HepG2 (cell line): ENCODE results near the gene HTRA2. TPM values are rescaled to one million over a fixed set of nuclear protein-coding genes. Genes with fewer than 3 reads are reported as not detected.

ENCODE experiments used
- E2F2 ChIP-seq: sonication (generic); formaldehyde crosslinking; IDR thresholded peaks from 2 replicates; pipeline ENCODE4 v1.4.0; 2020; ENCODE audit warnings: missing genetic modification reagents, borderline replicate concordance
- KAT2B ChIP-seq: fragments of 150-350 bp; IDR thresholded peaks from 2 replicates; pipeline ENCODE4 v1.6.1; 2014; ENCODE audit warnings: low read depth, low read length, borderline replicate concordance
- NFE2 ChIP-seq: sonication (generic); formaldehyde crosslinking; IDR thresholded peaks from 2 replicates; pipeline ENCODE4 v1.4.0; 2020; ENCODE audit warnings: missing genetic modification reagents
- POLR2AphosphoS5 ChIP-seq: IDR thresholded peaks from 2 replicates; pipeline ENCODE4 v1.6.1; 2012; ENCODE audit warnings: low read depth, low read length
- PRDM4 ChIP-seq: sonication (generic); formaldehyde crosslinking; IDR thresholded peaks from 2 replicates; pipeline ENCODE4 v1.9.0; 2021; ENCODE audit warnings: missing genetic modification reagents, borderline replicate concordance
- SMARCE1 ChIP-seq: fragments of 450-650 bp; IDR thresholded peaks from 2 replicates; pipeline ENCODE4 v1.6.1; 2017; ENCODE audit warnings: borderline replicate concordance
- SYNCRIP ChIP-seq: fragments of 200-400 bp; formaldehyde crosslinking; IDR thresholded peaks from 2 replicates; pipeline ENCODE4 v1.6.1; 2018; ENCODE audit warnings: mild to moderate bottlenecking, low read depth, low read length; ENCODE audit not compliant: insufficient read depth
- TEAD3 ChIP-seq: optimal IDR thresholded peaks from 2 replicates; pipeline ENCODE3; 2016; ENCODE audit warnings: borderline replicate concordance
- YY1 ChIP-seq: IDR thresholded peaks from 2 replicates; pipeline ENCODE4 v1.6.1; 2011; ENCODE audit warnings: low read length, low read depth, moderate library complexity, mild to moderate bottlenecking; ENCODE audit not compliant: insufficient read depth, insufficient replicate concordance
- ZNF414 ChIP-seq: sonication (generic); formaldehyde crosslinking; IDR thresholded peaks from 2 replicates; pipeline ENCODE4 v1.5.0; 2020; ENCODE audit warnings: missing genetic modification reagents
- ZNF468 ChIP-seq: sonication (generic); formaldehyde crosslinking; IDR thresholded peaks from 2 replicates; pipeline ENCODE4 v1.8.0; 2022; ENCODE audit warnings: mild to moderate bottlenecking, moderate library complexity, missing genetic modification reagents
- ZNF503 ChIP-seq: sonication (generic); formaldehyde crosslinking; IDR thresholded peaks from 2 replicates; pipeline ENCODE4 v1.4.0; 2020; ENCODE audit warnings: missing genetic modification reagents
- ZNF512 ChIP-seq: sonication (generic); formaldehyde crosslinking; IDR thresholded peaks from 2 replicates; pipeline ENCODE4 v1.4.0; 2020; ENCODE audit warnings: mild to moderate bottlenecking, missing genetic modification reagents
- ZNF607 ChIP-seq: sonication (generic); formaldehyde crosslinking; IDR thresholded peaks from 2 replicates; pipeline ENCODE4 v1.5.1; 2020; ENCODE audit warnings: missing genetic modification reagents, mild to moderate bottlenecking, borderline replicate concordance
- ZNF710 ChIP-seq: sonication (generic); formaldehyde crosslinking; IDR thresholded peaks from 2 replicates; pipeline ENCODE4 v1.5.0; 2020; ENCODE audit warnings: mild to moderate bottlenecking, missing genetic modification reagents, borderline replicate concordance
- polyA plus RNA-seq, 8 experiments: library from polyadenylated mRNA; depleted of rRNA in 3 of 8; stranded (reverse) in 7 of 8; unstranded in 1 of 8; fragments of >200 nt; fragmentation: Illumina TruSeq in 4 of 8; extraction: Trizol in 4 of 8; gene quantifications; 2 replicates each; pipeline versions ENCODE4 v1.2.1 to v1.2.3, GENCODE V29; 2011 to 2016; ENCODE audit warnings: low read depth in 4 of 8, missing spikeins in 1 of 8, mixed read lengths in 1 of 8; ENCODE audit not compliant: insufficient read depth in 1 of 8
- total RNA-seq, 5 experiments: library from RNA; depleted of rRNA; stranded (reverse); fragments of >200 nt; fragmentation: Illumina TruSeq; extraction: Trizol; gene quantifications; 2 replicates each; pipeline ENCODE4 v1.2.3, GENCODE V29; 2016; ENCODE audit warnings: low read depth in 1 of 5

The HTRA2 gene
- total and polyA plus RNA-seq, 2 of the 13 experiments (the other 11 are each of a cell fraction or from before 2014, with no cell fraction given) = 47.7 to 50.3 TPM

GRCh38 chr2:74525717-74526648 lies 3.8 kb upstream of the HTRA2 start, which contains the start of gene DQX1 (continued):
- TF ChIP-seq SYNCRIP (no peak), ZNF710 (CRISPR knock-in tag) (no peak; the same call in 1 of the 2 replicates), SMARCE1 (no peak), E2F2 (CRISPR knock-in tag) (no peak), NFE2 (CRISPR knock-in tag) (no peak), YY1 (peak; percentile 56), PRDM4 (CRISPR knock-in tag) (no peak), POLR2AphosphoS5 (peak; percentile 98), ZNF607 (CRISPR knock-in tag) (0 out of 2 replicates have a peak, but pooled peaks have one; percentile 33), ZNF503 (CRISPR knock-in tag) (no peak), ZNF512 (CRISPR knock-in tag) (no peak), ZNF468 (CRISPR knock-in tag) (no peak), TEAD3 (CRISPR knock-in tag) (peak; percentile 97), KAT2B (no peak), ZNF414 (peak; percentile 80)
